OCI-LY1 (cell line): ENCODE measurements around the gene CXCR6.

Experiments
- CTCF ChIP-seq: fragments of 200-600 bp; sonication (generic), shearing (Covaris generic); IDR thresholded peaks from 2 replicates; pipeline ENCODE4 v1.5.1; 2017; ENCODE audit warnings: mild to moderate bottlenecking, antibody characterized with exemption, low read length, moderate library complexity, mixed read lengths
- EZH2 ChIP-seq: fragments of 200-600 bp; sonication (generic), shearing (Covaris generic); IDR thresholded peaks from 2 replicates; pipeline ENCODE4 v1.8.0; 2017; ENCODE audit warnings: borderline replicate concordance, mixed run types, mild to moderate bottlenecking, antibody characterized with exemption, low read length, moderate library complexity, mixed read lengths

- TF ChIP-seq CTCF (no peak), EZH2 (no peak)
Observed at GRCh38 chr3:45915059-45915439, 28.2 kb upstream of the CXCR6 start.
